HG02798 (cell line): Measurements from ENCODE around the gene BLCAP.
"Not testable (repeated sequence)": the region's sequence is repeated elsewhere in the genome, so short reads cannot be mapped to it uniquely, and the experiment has no call there.

Experiments used
- ATAC-seq: cut with Tn5 transposase; IDR thresholded peaks from one replicate; pipeline ENCODE4 v1.9.1; 2021; ENCODE audit warnings: mild to moderate bottlenecking; ENCODE audit not compliant: unreplicated experiment, poor library complexity

Gene BLCAP

GRCh38 chr20:37558779-37559178, 31.1 kb upstream of the BLCAP start:
- ATAC-seq, result no peak

GRCh38 chr20:37558306-37558705, 30.6 kb upstream of the BLCAP start:
- ATAC-seq, result no peak

GRCh38 chr20:37556538-37556937, 28.9 kb upstream of the BLCAP start:
- no peak for ATAC-seq

GRCh38 chr20:37554721-37555298, 27.1 kb upstream of the BLCAP start:
- ATAC-seq, result not testable (repeated sequence)

- ATAC-seq, result no peak
These were observed 24.7 kb upstream of the BLCAP start for GRCh38 chr20:37552415-37552814.

GRCh38 chr20:37551660-37552059, 24.0 kb upstream of the BLCAP start:
- ATAC-seq, result not testable (repeated sequence)

GRCh38 chr20:37550101-37550920, 22.6 kb upstream of the BLCAP start:
- not testable (repeated sequence) for ATAC-seq

GRCh38 chr20:37547912-37548311, 20.2 kb upstream of the BLCAP start:
- ATAC-seq, result no peak

GRCh38 chr20:37545516-37545915, 17.8 kb upstream of the BLCAP start:
- no peak for ATAC-seq

- no peak for ATAC-seq
These were observed 16.7 kb upstream of the BLCAP start for GRCh38 chr20:37544386-37544785.

- no peak for ATAC-seq
These were observed 16.2 kb upstream of the BLCAP start for GRCh38 chr20:37543828-37544227.

GRCh38 chr20:37542281-37542680, 14.6 kb upstream of the BLCAP start:
- ATAC-seq, result no peak

GRCh38 chr20:37541326-37541725, 13.7 kb upstream of the BLCAP start:
- ATAC-seq, result no peak

- not testable (repeated sequence) for ATAC-seq
These were observed 13.2 kb upstream of the BLCAP start for GRCh38 chr20:37540838-37541237.

GRCh38 chr20:37540001-37540400, 12.3 kb upstream of the BLCAP start:
- ATAC-seq, result no peak

- ATAC-seq, result no peak
These were observed 11.7 kb upstream of the BLCAP start for GRCh38 chr20:37539424-37539823.

- ATAC-seq, result no peak
These were observed 10.3 kb upstream of the BLCAP start for GRCh38 chr20:37538003-37538402.

- ATAC-seq, result no peak
These were observed 9.8 kb upstream of the BLCAP start for GRCh38 chr20:37537505-37537904.

- no peak for ATAC-seq
These were observed 7.9 kb upstream of the BLCAP start for GRCh38 chr20:37535443-37536132.

- ATAC-seq, result peak; percentile 87
These were observed 6.9 kb upstream of the BLCAP start for GRCh38 chr20:37534401-37535157.
